ENCODE results near the gene SEC14L2.

Gene SEC14L2

GRCh38 chr22:30396871-30397655 lies at the start of gene SEC14L2:
Gene SEC14L2 (plus strand): TSS chr22:30397018. CDS start chr22:30397117, 99 bp downstream.
- peak; percentile 53 to 59 for DNase-seq

- DNase-seq = no peak
Observed at GRCh38 chr22:30347255-30347892, 49.4 kb upstream of the SEC14L2 start.

GRCh38 chr22:30348404-30348803 lies 48.4 kb upstream of the SEC14L2 start:
- no peak for DNase-seq

GRCh38 chr22:30348809-30349208 lies 48.0 kb upstream of the SEC14L2 start:
- DNase-seq = no peak

- no peak for DNase-seq
Observed at GRCh38 chr22:30351226-30351625, 45.6 kb upstream of the SEC14L2 start.

GRCh38 chr22:30354644-30355043 lies 42.2 kb upstream of the SEC14L2 start:
- no peak for DNase-seq

- DNase-seq = peak; percentile 86 to 87
Observed at GRCh38 chr22:30356449-30357235, 40.2 kb upstream of the SEC14L2 start, which contains the start of the genes CCDC157 and SF3A1. Gene CCDC157 (plus strand): TSS chr22:30357007. CDS start chr22:30366001, 8,994 bp downstream. Gene SF3A1 (minus strand): TSS chr22:30356894. CDS start chr22:30356792, 102 bp downstream.

- DNase-seq = peak in 1 of 2 donors; percentile 19
Observed at GRCh38 chr22:30357236-30357570, 39.6 kb upstream of the SEC14L2 start.

- no peak for DNase-seq
Observed at GRCh38 chr22:30357650-30358215, 39.1 kb upstream of the SEC14L2 start.

GRCh38 chr22:30358541-30358940 lies 38.3 kb upstream of the SEC14L2 start:
- no peak for DNase-seq

GRCh38 chr22:30361916-30362650 lies 34.7 kb upstream of the SEC14L2 start:
- no peak for DNase-seq

- DNase-seq = no peak
Observed at GRCh38 chr22:30362651-30363281, 34.1 kb upstream of the SEC14L2 start.

GRCh38 chr22:30365891-30366290 lies 30.9 kb upstream of the SEC14L2 start:
- no peak for DNase-seq

GRCh38 chr22:30368420-30368819 lies 28.4 kb upstream of the SEC14L2 start:
- DNase-seq = no peak

GRCh38 chr22:30370641-30371230 lies 26.1 kb upstream of the SEC14L2 start:
- no peak for DNase-seq

- no peak for DNase-seq
Observed at GRCh38 chr22:30371321-30371720, 25.5 kb upstream of the SEC14L2 start.

- DNase-seq = no peak
Observed at GRCh38 chr22:30371981-30372380, 24.8 kb upstream of the SEC14L2 start.

- DNase-seq = peak in 1 of 2 donors; percentile 29
Observed at GRCh38 chr22:30372915-30373314, 23.9 kb upstream of the SEC14L2 start.

- DNase-seq = no peak
Observed at GRCh38 chr22:30373331-30374325, 23.2 kb upstream of the SEC14L2 start.

- no peak for DNase-seq
Observed at GRCh38 chr22:30375312-30375849, 21.4 kb upstream of the SEC14L2 start.
